Stomach (tissue), 9 donors: ENCODE measurements around the gene GLUL. TPM values are rescaled to one million over a fixed set of nuclear protein-coding genes. Genes with fewer than 3 reads are reported as not detected.
A peak's percentile ranks its signal among the peaks of the same experiment; 100 is the strongest.

Experiments
- DNase-seq, 2 donors: peaks; one replicate each; pipeline versions ENCODE4 v3.0.0 to v3.0.0-alpha.2; 2013 to 2019
- H3K27ac ChIP-seq, 5 donors: fragments of 200-600 bp in 4 of 5; sonication (generic) in 4 of 5; one replicate each; pipeline ENCODE4 v1.5.1; 2013 to 2019; ENCODE audit warnings: mild to moderate bottlenecking in 1 of 5, moderate library complexity in 1 of 5
- H3K27me3 ChIP-seq, 3 donors: fragments of 200-600 bp; sonication (generic); one replicate each; pipeline ENCODE4 v1.5.1; 2017 to 2019; ENCODE audit warnings: mixed run types in 1 of 3
- H3K36me3 ChIP-seq, 4 donors: fragments of 200-600 bp; sonication (generic); 1 replicate in 3 of 4; 2 replicates in 1 of 4; pipeline ENCODE4 v1.5.1; 2016 to 2019
- H3K4me1 ChIP-seq, 4 donors: fragments of 200-600 bp; sonication (generic); one replicate each; pipeline ENCODE4 v1.5.1; 2016 to 2019
- H3K4me3 ChIP-seq, 4 donors: fragments of 200-600 bp; sonication (generic) in 3 of 4; one replicate each; pipeline ENCODE4 v1.5.1; 2016 to 2019; ENCODE audit warnings: mild to moderate bottlenecking in 1 of 4
- H3K9me3 ChIP-seq, 4 donors: fragments of 200-600 bp; sonication (generic); one replicate each; pipeline ENCODE4 v1.5.1; 2016 to 2019
- CTCF ChIP-seq, 7 experiments: fragments of 450-650 bp in 4 of 7; fragments of 200-600 bp in 3 of 7; sonication (generic) in 3 of 7; IDR thresholded peaks; one replicate each; pipeline ENCODE4 v1.5.1; 2016 to 2019; ENCODE audit warnings: antibody characterized with exemption in 7 of 7, control low read depth in 2 of 7, mild to moderate bottlenecking in 1 of 7
- EP300 ChIP-seq: sonication (generic); formaldehyde crosslinking; IDR thresholded peaks from one replicate; pipeline ENCODE4 v1.6.1; 2017; ENCODE audit warnings: antibody characterized with exemption
- POLR2A ChIP-seq, 4 donors: fragments of 450-650 bp; IDR thresholded peaks; one replicate each; pipeline ENCODE4 v1.6.1; 2016; ENCODE audit warnings: antibody characterized with exemption in 4 of 4, control low read depth in 2 of 4, mild to moderate bottlenecking in 1 of 4, moderate library complexity in 1 of 4
- POLR2AphosphoS5 ChIP-seq, 3 donors: sonication (generic); formaldehyde crosslinking; IDR thresholded peaks; one replicate each; pipeline ENCODE4 v1.6.1; 2016; ENCODE audit warnings: antibody characterized with exemption in 3 of 3
- WGBS, 5 donors: extraction: QIAGEN DNeasy Blood & Tissue Kit in 3 of 5; methylation state at CpG; one replicate each; pipeline versions ENCODE4 v1.1.5 to v1.1.7; 2013 to 2018; 5-methylcytosine and 5-hydroxymethylcytosine counted together
- intact Hi-C: fragments of 100-400 bp; cut with DNase I; formaldehyde crosslinking; loops from one replicate; pipeline ENCODE4 v1.15.1; 2023; ENCODE audit warnings: low total_unique reads
- polyA plus RNA-seq, 3 donors: library from polyadenylated mRNA; stranded (reverse); fragments of 200-250 nt; gene quantifications; one replicate each; pipeline ENCODE4 v1.2.3, GENCODE V29; 2013
- total RNA-seq, 5 donors: library from RNA; depleted of rRNA; stranded (reverse); fragments of >200 nt; gene quantifications; one replicate each; pipeline versions ENCODE4 v1.1.0 to v1.2.3, GENCODE V29; 2014 to 2016
- donor health status: healthy with polysubstance abuse.
- donor health status: Bipolar disorder and iron deficiency.
- donor health status: healthy.

GLUL gene
- total and polyA plus RNA-seq, 8 donors = 102 to 1,958 (median 1,530) TPM

GRCh38 chr1:182388392-182389134 is 3.0 kb downstream of the GLUL start:
- peak overlapping the region; percentile 70 to 94 (median 78) for H3K4me3 ChIP-seq

GRCh38 chr1:182387566-182387965 is 4.0 kb downstream of the GLUL start:
- DNase-seq = no peak
- TF ChIP-seq POLR2AphosphoS5 (IDR thresholded peaks at IDR 0.05) = peak in 2 of 3 donors; percentile 73 to 74
- no peak for TF ChIP-seq POLR2A (IDR thresholded peaks at IDR 0.05)
- peak overlapping the region; percentile 42 to 99 (median 98) for H3K27ac ChIP-seq
- peak overlapping the region; percentile 70 to 94 (median 78) for H3K4me3 ChIP-seq
- intact Hi-C loops = no loop called here
- no peaks in the 10 kb centered on the region for H3K9me3 ChIP-seq
- peaks cover 70 to 89% (median 81%) of the 10 kb centered on the region in 4 donors for H3K36me3 ChIP-seq
- peaks cover 58 to 66% (median 62%) of the 10 kb centered on the region in 4 donors for H3K4me1 ChIP-seq
- H3K27me3 ChIP-seq = no peaks in the 10 kb centered on the region
- 28 to 68% (median 30%) methylated on average over 2 of the region's 2 CpGs for WGBS, 5 donors

More at GRCh38 chr1:182388392-182389134, 3.0 kb downstream of the GLUL start:
- H3K4me1 ChIP-seq = peaks cover 58 to 66% (median 63%) of the 10 kb centered on the region in 4 donors
- intact Hi-C loops = no loop called here
- TF ChIP-seq POLR2AphosphoS5 (IDR thresholded peaks at IDR 0.05) (peak in 2 of 3 donors; percentile 45 to 51), POLR2A (IDR thresholded peaks at IDR 0.05) (no peak)
- 21 to 52% (median 34%) methylated on average over 5 of the region's 5 CpGs for WGBS, 5 donors
- H3K27me3 ChIP-seq = no peaks in the 10 kb centered on the region
- H3K36me3 ChIP-seq = peaks cover 60 to 79% (median 71%) of the 10 kb centered on the region in 4 donors
- DNase-seq = no peak
- peak overlapping the region; percentile 38 to 99 (median 98) for H3K27ac ChIP-seq
- no peaks in the 10 kb centered on the region for H3K9me3 ChIP-seq

- peaks cover 75 to 95% (median 86%) of the 10 kb centered on the region in 4 donors for H3K36me3 ChIP-seq
Measured at GRCh38 chr1:182386980-182387379, 4.6 kb downstream of the GLUL start.

GRCh38 chr1:182385885-182386853 is 5.4 kb downstream of the GLUL start:
- intact Hi-C loops = no loop called here
- Histone ChIP-seq H3K4me1 (peaks cover 57 to 75% (median 67%) of the 10 kb centered on the region in 4 donors), H3K9me3 (no peaks in the 10 kb centered on the region), H3K27ac (peak overlapping the region; percentile 68 to 99 (median 98)), H3K36me3 (peaks cover 82 to 100% (median 92%) of the 10 kb centered on the region in 4 donors), H3K27me3 (no peaks in the 10 kb centered on the region), H3K4me3 (peak overlapping the region; percentile 70 to 94 (median 78))
- 68 to 89% (median 80%) methylated on average over 8 of the region's 8 CpGs for WGBS, 5 donors
- TF ChIP-seq POLR2A (IDR thresholded peaks at IDR 0.05) (peak in 2 of 4 donors; percentile 4 to 12), POLR2AphosphoS5 (IDR thresholded peaks at IDR 0.05) (peak in 2 of 3 donors; percentile 37 to 59), EP300 (no peak), CTCF (IDR thresholded peaks at IDR 0.05) (no peak)
- no peak for DNase-seq

More at GRCh38 chr1:182386980-182387379, 4.6 kb downstream of the GLUL start:
- TF ChIP-seq EP300 (no peak), POLR2AphosphoS5 (IDR thresholded peaks at IDR 0.05) (peak in 2 of 3 donors; percentile 74 to 76), POLR2A (IDR thresholded peaks at IDR 0.05) (peak in 1 of 4 donors; percentile 26), CTCF (IDR thresholded peaks at IDR 0.05) (no peak)
- Histone ChIP-seq H3K27me3 (no peaks in the 10 kb centered on the region), H3K9me3 (no peaks in the 10 kb centered on the region), H3K4me1 (peaks cover 57 to 67% (median 62%) of the 10 kb centered on the region in 4 donors), H3K27ac (peak overlapping the region; percentile 68 to 99 (median 98)), H3K4me3 (peak overlapping the region; percentile 70 to 94 (median 78))
- WGBS, 5 donors = 50 to 78% (median 69%) methylated on average over 5 of the region's 5 CpGs
- intact Hi-C loops = no loop called here
- no peak for DNase-seq
